CD4-positive, alpha-beta T cell treated with Interleukin-21 for 1 hour (primary cell): Measurements from ENCODE around the gene DPF3.
A peak's percentile ranks its signal among the peaks of the same experiment; 100 is the strongest.

ENCODE experiments used
- DNase-seq: peaks from one replicate; pipeline ENCODE4 v3.0.0-alpha.2; 2020

DPF3 gene

GRCh38 chr14:72833174-72833573, 60.7 kb downstream of the DPF3 start:
- no peak for DNase-seq

GRCh38 chr14:72830786-72831594, 62.9 kb downstream of the DPF3 start:
- DNase-seq: no peak

- DNase-seq: no peak
Observed at GRCh38 chr14:72830356-72830755, 63.5 kb downstream of the DPF3 start.

- DNase-seq: no peak
Observed at GRCh38 chr14:72828604-72829003, 65.3 kb downstream of the DPF3 start.

- no peak for DNase-seq
Observed at GRCh38 chr14:72826039-72826438, 67.9 kb downstream of the DPF3 start.

GRCh38 chr14:72825486-72825885, 68.4 kb downstream of the DPF3 start:
- no peak for DNase-seq

GRCh38 chr14:72824051-72824450, 69.8 kb downstream of the DPF3 start:
- DNase-seq: no peak

GRCh38 chr14:72822946-72823611, 70.8 kb downstream of the DPF3 start:
- no peak for DNase-seq

- DNase-seq: no peak
Observed at GRCh38 chr14:72818998-72819397, 74.9 kb downstream of the DPF3 start.

GRCh38 chr14:72816287-72816686, 77.6 kb downstream of the DPF3 start:
- no peak for DNase-seq

GRCh38 chr14:72815430-72815829, 78.5 kb downstream of the DPF3 start:
- DNase-seq: no peak

- DNase-seq: no peak
Observed at GRCh38 chr14:72812292-72812851, 81.5 kb downstream of the DPF3 start.

GRCh38 chr14:72810201-72810600, 83.7 kb downstream of the DPF3 start:
- DNase-seq: peak; percentile 53

GRCh38 chr14:72809063-72809462, 84.8 kb downstream of the DPF3 start:
- no peak for DNase-seq

GRCh38 chr14:72808564-72808963, 85.3 kb downstream of the DPF3 start:
- no peak for DNase-seq

GRCh38 chr14:72802588-72802946, 91.3 kb downstream of the DPF3 start:
- DNase-seq: no peak

- DNase-seq: no peak
Observed at GRCh38 chr14:72801836-72802587, 91.9 kb downstream of the DPF3 start.

GRCh38 chr14:72801381-72801812, 92.5 kb downstream of the DPF3 start:
- no peak for DNase-seq

- no peak for DNase-seq
Observed at GRCh38 chr14:72800848-72801370, 93.0 kb downstream of the DPF3 start.

GRCh38 chr14:72800296-72800695, 93.6 kb downstream of the DPF3 start:
- DNase-seq: no peak

- DNase-seq: no peak
Observed at GRCh38 chr14:72796935-72797334, 97.0 kb downstream of the DPF3 start.

- DNase-seq: no peak
Observed at GRCh38 chr14:72793156-72793939, 100.6 kb downstream of the DPF3 start.
